Astrocyte of the spinal cord (primary cell): Measurements from ENCODE around the gene PPOX.

Experiments used
- DNase-seq: peaks from one replicate; pipeline ENCODE4 v3.0.0; 2011; ENCODE audit warnings: low read depth, low spot score
- H3K4me3 ChIP-seq: 2 replicates; pipeline ENCODE4 v1.5.1; 2011; ENCODE audit warnings: low read depth, mild to moderate bottlenecking, low read length, moderate library complexity
- in situ Hi-C: cut with HindIII; loops from 2 replicates; pipeline ENCODE4 v1.10.0; 2017; ENCODE audit warnings: low sequenced_read_pairs
- TF ChIP-seq, protein P1 (sequence below): IDR thresholded peaks from 2 replicates; pipeline ENCODE4 v1.5.1; 2012; ENCODE audit warnings: low read depth, mild to moderate bottlenecking, low read length, inconsistent platforms

PPOX gene

DNA sequence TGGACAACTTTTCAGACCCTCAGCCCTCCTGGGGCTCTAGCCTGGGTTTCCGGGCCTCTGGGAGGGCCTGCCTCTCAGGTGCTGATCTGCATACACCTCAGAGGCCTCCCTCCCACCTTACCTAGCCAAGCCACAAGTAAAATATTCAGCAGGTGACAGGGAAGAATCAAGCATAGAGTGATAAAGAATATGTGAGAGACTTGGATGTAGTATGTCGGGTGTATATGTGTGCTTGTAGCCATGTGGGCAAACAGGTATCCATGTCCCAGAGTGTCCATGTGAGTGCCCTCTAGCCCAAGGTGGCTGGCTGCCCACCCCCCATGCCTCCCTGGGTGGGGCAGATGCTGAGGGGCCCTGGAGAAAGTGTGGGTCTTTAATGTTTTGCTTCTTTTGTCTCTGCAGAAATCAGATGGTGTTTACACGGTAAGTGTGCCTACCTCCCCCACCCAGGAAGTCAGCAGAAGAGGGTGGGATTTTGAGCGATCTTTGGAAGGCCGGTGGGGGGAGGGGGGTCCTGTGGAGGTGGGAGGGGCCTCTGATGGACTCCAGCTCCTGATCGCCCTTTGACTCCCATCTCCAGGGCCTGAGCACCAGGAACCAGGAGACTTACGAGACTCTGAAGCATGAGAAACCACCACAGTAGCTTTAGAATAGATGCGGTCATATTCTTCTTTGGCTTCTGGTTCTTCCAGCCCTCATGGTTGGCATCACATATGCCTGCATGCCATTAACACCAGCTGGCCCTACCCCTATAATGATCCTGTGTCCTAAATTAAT, 52.3 kb downstream of the PPOX start:
- in situ Hi-C loops = loop anchor here (25.0 kb wide), 1 partner anchor 144 kb away; the partner anchor contains the start of gene CFAP126
- TF ChIP-seq, protein P1, sequence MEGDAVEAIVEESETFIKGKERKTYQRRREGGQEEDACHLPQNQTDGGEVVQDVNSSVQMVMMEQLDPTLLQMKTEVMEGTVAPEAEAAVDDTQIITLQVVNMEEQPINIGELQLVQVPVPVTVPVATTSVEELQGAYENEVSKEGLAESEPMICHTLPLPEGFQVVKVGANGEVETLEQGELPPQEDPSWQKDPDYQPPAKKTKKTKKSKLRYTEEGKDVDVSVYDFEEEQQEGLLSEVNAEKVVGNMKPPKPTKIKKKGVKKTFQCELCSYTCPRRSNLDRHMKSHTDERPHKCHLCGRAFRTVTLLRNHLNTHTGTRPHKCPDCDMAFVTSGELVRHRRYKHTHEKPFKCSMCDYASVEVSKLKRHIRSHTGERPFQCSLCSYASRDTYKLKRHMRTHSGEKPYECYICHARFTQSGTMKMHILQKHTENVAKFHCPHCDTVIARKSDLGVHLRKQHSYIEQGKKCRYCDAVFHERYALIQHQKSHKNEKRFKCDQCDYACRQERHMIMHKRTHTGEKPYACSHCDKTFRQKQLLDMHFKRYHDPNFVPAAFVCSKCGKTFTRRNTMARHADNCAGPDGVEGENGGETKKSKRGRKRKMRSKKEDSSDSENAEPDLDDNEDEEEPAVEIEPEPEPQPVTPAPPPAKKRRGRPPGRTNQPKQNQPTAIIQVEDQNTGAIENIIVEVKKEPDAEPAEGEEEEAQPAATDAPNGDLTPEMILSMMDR = no peak
- DNase-seq = no peak
- H3K4me3 ChIP-seq = no peak overlapping the region

- no peak for DNase-seq
- no peak overlapping the region for H3K4me3 ChIP-seq
- in situ Hi-C loops = loop anchor here (25.0 kb wide), 1 partner anchor 143 kb away; the partner anchor contains the start of gene CFAP126
- TF ChIP-seq, protein P1 = no peak
These were observed 53.1 kb downstream of the PPOX start for GRCh38 chr1:161219078-161219892.

- TF ChIP-seq, protein P1 = no peak
- no peak overlapping the region for H3K4me3 ChIP-seq
- in situ Hi-C loops = loop anchor here (25.0 kb wide), 1 partner anchor 142 kb away; the partner anchor contains the start of gene CFAP126
- no peak for DNase-seq
These were observed 53.8 kb downstream of the PPOX start for GRCh38 chr1:161220002-161220401.
